ENCODE results near the gene FAM98B. TPM values are rescaled to one million over a fixed set of nuclear protein-coding genes. Genes with fewer than 3 reads are reported as not detected.

FAM98B gene
- total RNA-seq, 1 experiment from 2014 or later, result 50.0 TPM

DNA sequence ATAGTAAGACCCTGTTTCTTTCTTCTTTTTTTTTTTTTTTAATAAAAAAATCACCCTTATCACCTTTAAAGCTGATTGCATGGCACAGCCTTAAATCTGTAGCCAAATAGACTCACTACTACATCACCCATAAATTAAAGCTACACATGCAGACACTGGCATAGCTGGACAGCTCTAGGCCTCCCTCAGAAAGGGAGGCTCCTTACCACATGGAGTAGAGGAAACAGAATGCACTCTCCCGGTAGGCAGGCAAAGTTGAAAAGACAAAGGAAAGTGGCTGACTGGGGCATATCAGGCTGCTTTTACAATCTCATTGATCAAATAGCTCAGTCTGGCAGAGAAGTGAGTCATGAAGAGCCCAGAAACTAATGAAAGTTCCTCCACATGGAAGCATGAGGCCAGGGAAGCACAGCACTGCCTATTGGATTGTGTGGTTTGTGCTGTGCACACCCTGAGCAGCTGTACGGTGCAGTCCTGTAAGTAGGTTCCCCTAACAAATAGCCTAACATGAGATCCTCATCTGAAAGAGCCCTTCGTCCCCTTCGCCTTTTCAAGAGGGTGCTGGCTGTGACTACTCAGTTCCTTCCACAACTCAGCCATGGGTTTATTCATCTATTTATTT is 32.7 kb upstream of the FAM98B start:
- H3K4ac ChIP-seq (ENCODE audit: low read depth, low read length), result no peak overlapping the region
- no peaks in the 10 kb centered on the region for H3K79me2 ChIP-seq (ENCODE audit: insufficient read depth, low read length)
- H3K23me2 ChIP-seq (ENCODE audit: insufficient read length, low read depth, low read length, poor library complexity, severe bottlenecking), result no peaks in the 10 kb centered on the region
- no peak overlapping the region for H2AK5ac ChIP-seq (ENCODE audit: insufficient read length, low read length)
- H2BK5ac ChIP-seq (ENCODE audit: insufficient read length, low read length), result no peak overlapping the region
- no peak for DNase-seq
- Mint-ChIP-seq H3K36me3 (ENCODE audit: insufficient read depth in 1 of 3, low read depth in 3 of 3) (no peaks in the 10 kb centered on the region), H3K4me3 (no peak overlapping the region), H3K27me3 (ENCODE audit: low read depth) (no peaks in the 10 kb centered on the region; the same call in none of the 2 replicates), H3K4me1 (no peaks in the 10 kb centered on the region), H3K27ac (no peak overlapping the region), H3K9me3 (no peaks in the 10 kb centered on the region)
- no peaks in the 10 kb centered on the region for H3K79me1 ChIP-seq (ENCODE audit: insufficient read depth, low read depth, low read length, poor library complexity, severe bottlenecking)
- H3K4me2 ChIP-seq (ENCODE audit: insufficient read depth, insufficient read length, low read length), result no peak overlapping the region
- H3K56ac ChIP-seq (ENCODE audit: insufficient read length, low read depth, low read length), result no peak overlapping the region
- no peak overlapping the region for H2BK120ac ChIP-seq (ENCODE audit: low read depth, low read length, poor library complexity, severe bottlenecking)
- H4K20me1 ChIP-seq (ENCODE audit: control insufficient read depth, insufficient read depth, insufficient read length), result no peaks in the 10 kb centered on the region
- no peaks in the 10 kb centered on the region for H3K4me1 ChIP-seq (ENCODE audit: insufficient read depth, low read length)
- no peaks in the 10 kb centered on the region for H3K27me3 ChIP-seq (ENCODE audit: insufficient read depth, low read length)
- TF ChIP-seq CTCF (conservative IDR thresholded peaks at IDR 0.05), result no peak
- WGBS (ENCODE audit: extremely low coverage, insufficient read length, low lambda C conversion rate), result no CpG with 5 or more reads among the region's 4 CpGs
- H4K91ac ChIP-seq (ENCODE audit: insufficient read length, low read depth, low read length), result no peak overlapping the region
- H3K14ac ChIP-seq (ENCODE audit: insufficient read depth, low read length), result no peak overlapping the region
- H4K5ac ChIP-seq (ENCODE audit: insufficient read length, low read depth, low read length), result no peak overlapping the region
- no peak overlapping the region for H2BK20ac ChIP-seq (ENCODE audit: low read depth, low read length, poor library complexity, severe bottlenecking)
- no peaks in the 10 kb centered on the region for H3K9me3 ChIP-seq (ENCODE audit: control insufficient read depth, low read depth, low read length)
- no peak overlapping the region for H2AFZ ChIP-seq (ENCODE audit: low read length)
- H2BK15ac ChIP-seq (ENCODE audit: low read depth, low read length), result no peak overlapping the region
- no peak overlapping the region for H3K9ac ChIP-seq (ENCODE audit: extremely low read depth, insufficient read length, low read length)
- no peak overlapping the region for H2BK12ac ChIP-seq (ENCODE audit: insufficient read length, low read depth, low read length)
- no peak overlapping the region for H3K27ac ChIP-seq (ENCODE audit: insufficient read length, low read depth, low read length)
- H3T11ph ChIP-seq (ENCODE audit: low read length), result no peak overlapping the region
- no peak overlapping the region for H3K23ac ChIP-seq (ENCODE audit: insufficient read length, low read depth, low read length)
- no peak overlapping the region for H3K18ac ChIP-seq (ENCODE audit: insufficient read length, low read depth, low read length)
- peak overlapping the region; percentile 24 for H4K8ac ChIP-seq (replicated peaks; ENCODE audit: insufficient read length, low read depth, low read length)

Data from H9 (cell line).